A549 (cell line): ENCODE data around the gene SLC35E4.

ENCODE experiments used
- EP300 ChIP-seq, 2 experiments: fragments of >200 bp; sonication (Bioruptor Twin); formaldehyde crosslinking; IDR thresholded peaks; 2 replicates in 1 of 2; 3 replicates in 1 of 2; pipeline ENCODE4 v1.6.1; 2016 to 2017
- FOSB ChIP-seq: fragments of 250-450 bp; sonication (Bioruptor Pico); IDR thresholded peaks from 2 replicates; pipeline ENCODE4 v1.5.0; 2020; ENCODE audit warnings: mild to moderate bottlenecking, moderate library complexity
- HEYL ChIP-seq: fragments of 250-450 bp; sonication (Bioruptor Pico); IDR thresholded peaks from 2 replicates; pipeline ENCODE4 v1.8.0; 2021; ENCODE audit warnings: mild to moderate bottlenecking, moderate library complexity
- JUNB ChIP-seq: fragments of >200 bp; sonication (Bioruptor Twin); formaldehyde crosslinking; IDR thresholded peaks from 2 replicates; pipeline ENCODE4 v1.6.1; 2016
- NFE2L2 ChIP-seq: fragments of 150-350 bp; conservative IDR thresholded peaks from 2 replicates; pipeline ENCODE4 v1.6.1; 2014; ENCODE audit warnings: low read length
- POLR2A ChIP-seq: IDR thresholded peaks from 2 replicates; pipeline ENCODE4 v1.6.1; 2012; ENCODE audit warnings: mild to moderate bottlenecking, low read length
- RAD21 ChIP-seq, 2 experiments: fragments of >200 bp in 1 of 2; sonication (Bioruptor Twin) in 1 of 2; formaldehyde crosslinking in 1 of 2; IDR thresholded peaks in 1 of 2; conservative IDR thresholded peaks in 1 of 2; 2 replicates in 1 of 2; 3 replicates in 1 of 2; pipeline ENCODE4 v1.6.1; 2012 to 2018; ENCODE audit warnings: inconsistent platforms in 1 of 2
- SMC3 ChIP-seq: fragments of >200 bp; sonication (Bioruptor Twin); formaldehyde crosslinking; IDR thresholded peaks from 3 replicates; pipeline ENCODE4 v1.6.1; 2018; ENCODE audit warnings: inconsistent platforms
- TF ChIP-seq, protein P1 (sequence below): fragments of 200-600 bp; sonication (generic); IDR thresholded peaks from 2 replicates; pipeline ENCODE4 v1.6.1; 2016; ENCODE audit warnings: antibody characterized with exemption, mild to moderate bottlenecking, moderate library complexity
- TF ChIP-seq, protein P2 (sequence below): fragments of >200 bp; sonication (Bioruptor Twin); formaldehyde crosslinking; IDR thresholded peaks from 3 replicates; pipeline ENCODE4 v1.5.1; 2016

DNA sequence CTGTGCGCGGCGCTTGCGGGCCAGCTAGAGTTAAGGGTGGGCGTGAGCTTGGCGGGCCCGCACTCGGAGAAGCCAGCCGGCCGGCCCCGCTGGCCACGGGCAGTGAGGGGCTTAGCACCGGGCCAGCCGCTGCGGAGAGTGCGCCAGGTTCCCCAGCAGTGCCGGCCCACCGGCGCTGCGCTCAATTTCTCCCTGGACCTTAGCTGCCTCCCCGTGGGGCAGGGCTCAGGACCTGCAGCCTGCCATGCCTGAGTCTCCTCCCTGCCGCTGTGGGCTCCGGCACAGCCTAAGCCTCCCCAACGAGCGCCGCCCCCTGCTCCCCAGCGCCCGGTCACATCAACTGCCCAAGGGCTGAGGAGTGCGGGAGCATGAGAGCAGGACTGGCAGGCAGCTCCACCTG lies 38.7 kb upstream of the SLC35E4 start:
- TF ChIP-seq JUNB, result no peak
- no peak for TF ChIP-seq HEYL
- no peak for TF ChIP-seq NFE2L2
- TF ChIP-seq, protein P1, sequence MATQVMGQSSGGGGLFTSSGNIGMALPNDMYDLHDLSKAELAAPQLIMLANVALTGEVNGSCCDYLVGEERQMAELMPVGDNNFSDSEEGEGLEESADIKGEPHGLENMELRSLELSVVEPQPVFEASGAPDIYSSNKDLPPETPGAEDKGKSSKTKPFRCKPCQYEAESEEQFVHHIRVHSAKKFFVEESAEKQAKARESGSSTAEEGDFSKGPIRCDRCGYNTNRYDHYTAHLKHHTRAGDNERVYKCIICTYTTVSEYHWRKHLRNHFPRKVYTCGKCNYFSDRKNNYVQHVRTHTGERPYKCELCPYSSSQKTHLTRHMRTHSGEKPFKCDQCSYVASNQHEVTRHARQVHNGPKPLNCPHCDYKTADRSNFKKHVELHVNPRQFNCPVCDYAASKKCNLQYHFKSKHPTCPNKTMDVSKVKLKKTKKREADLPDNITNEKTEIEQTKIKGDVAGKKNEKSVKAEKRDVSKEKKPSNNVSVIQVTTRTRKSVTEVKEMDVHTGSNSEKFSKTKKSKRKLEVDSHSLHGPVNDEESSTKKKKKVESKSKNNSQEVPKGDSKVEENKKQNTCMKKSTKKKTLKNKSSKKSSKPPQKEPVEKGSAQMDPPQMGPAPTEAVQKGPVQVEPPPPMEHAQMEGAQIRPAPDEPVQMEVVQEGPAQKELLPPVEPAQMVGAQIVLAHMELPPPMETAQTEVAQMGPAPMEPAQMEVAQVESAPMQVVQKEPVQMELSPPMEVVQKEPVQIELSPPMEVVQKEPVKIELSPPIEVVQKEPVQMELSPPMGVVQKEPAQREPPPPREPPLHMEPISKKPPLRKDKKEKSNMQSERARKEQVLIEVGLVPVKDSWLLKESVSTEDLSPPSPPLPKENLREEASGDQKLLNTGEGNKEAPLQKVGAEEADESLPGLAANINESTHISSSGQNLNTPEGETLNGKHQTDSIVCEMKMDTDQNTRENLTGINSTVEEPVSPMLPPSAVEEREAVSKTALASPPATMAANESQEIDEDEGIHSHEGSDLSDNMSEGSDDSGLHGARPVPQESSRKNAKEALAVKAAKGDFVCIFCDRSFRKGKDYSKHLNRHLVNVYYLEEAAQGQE, result no peak
- TF ChIP-seq SMC3, result no peak
- no peak for TF ChIP-seq FOSB (CRISPR knock-in tag)
- TF ChIP-seq, protein P2, sequence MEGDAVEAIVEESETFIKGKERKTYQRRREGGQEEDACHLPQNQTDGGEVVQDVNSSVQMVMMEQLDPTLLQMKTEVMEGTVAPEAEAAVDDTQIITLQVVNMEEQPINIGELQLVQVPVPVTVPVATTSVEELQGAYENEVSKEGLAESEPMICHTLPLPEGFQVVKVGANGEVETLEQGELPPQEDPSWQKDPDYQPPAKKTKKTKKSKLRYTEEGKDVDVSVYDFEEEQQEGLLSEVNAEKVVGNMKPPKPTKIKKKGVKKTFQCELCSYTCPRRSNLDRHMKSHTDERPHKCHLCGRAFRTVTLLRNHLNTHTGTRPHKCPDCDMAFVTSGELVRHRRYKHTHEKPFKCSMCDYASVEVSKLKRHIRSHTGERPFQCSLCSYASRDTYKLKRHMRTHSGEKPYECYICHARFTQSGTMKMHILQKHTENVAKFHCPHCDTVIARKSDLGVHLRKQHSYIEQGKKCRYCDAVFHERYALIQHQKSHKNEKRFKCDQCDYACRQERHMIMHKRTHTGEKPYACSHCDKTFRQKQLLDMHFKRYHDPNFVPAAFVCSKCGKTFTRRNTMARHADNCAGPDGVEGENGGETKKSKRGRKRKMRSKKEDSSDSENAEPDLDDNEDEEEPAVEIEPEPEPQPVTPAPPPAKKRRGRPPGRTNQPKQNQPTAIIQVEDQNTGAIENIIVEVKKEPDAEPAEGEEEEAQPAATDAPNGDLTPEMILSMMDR, result no peak
- TF ChIP-seq RAD21 (conservative IDR thresholded peaks at IDR 0.05 in 1 of 2, IDR thresholded peaks at IDR 0.05 in 1 of 2), result no peak
- no peak for TF ChIP-seq EP300 (IDR thresholded peaks at IDR 0.05)
- no peak for TF ChIP-seq POLR2A
